GM12878 (cell line): ENCODE results near the gene PLD5. TPM values are rescaled to one million over a fixed set of nuclear protein-coding genes. Genes with fewer than 3 reads are reported as not detected.

Experiments used
- ATAC-seq: fragments of 200-7000 bp; cut with Tn5 transposase; 3 replicates; pipeline ENCODE4 v1.9.1; 2020; ENCODE audit warnings: mild to moderate bottlenecking, moderate library complexity
- BruUV-seq: library from RNA; stranded (reverse); fragments of 400-500 nt; replicated peaks from 2 replicates; lab custom pipeline; 2021; lab: Mats Ljungman, UMichigan
- CTCF ChIA-PET: fragments of 300-600 bp; sonication (Branson Sonifier 250); formaldehyde crosslinking; extraction: SDS; loops from one replicate; lab custom pipeline; 2021; ENCODE audit warnings: inconsistent platforms; lab: Yijun Ruan, JAX
- POLR2A ChIA-PET: fragments of 350-600 bp; formaldehyde crosslinking; extraction: SDS; loops from one replicate; lab custom pipeline; 2021; ENCODE audit warnings: inconsistent platforms; lab: Charles Lee
- RAD21 ChIA-PET: fragments of 300-600 bp; sonication (Branson Sonifier 250); formaldehyde crosslinking; loops from one replicate; lab custom pipeline; 2023; ENCODE audit warnings: antibody characterized with exemption; ENCODE audit not compliant: unreplicated experiment; lab: Charles Lee
- SMC1A ChIA-PET: fragments of 300-600 bp; sonication (Branson Sonifier 250); formaldehyde crosslinking; loops from one replicate; lab custom pipeline; 2023; ENCODE audit not compliant: unreplicated experiment, uncharacterized antibody; lab: Charles Lee
- DNase-seq: peaks from one replicate; pipeline ENCODE4 v3.0.0-alpha.2; 2011; ENCODE audit warnings: low read depth, low spot score
- FAIRE-seq: peaks from 3 replicates; lab custom pipeline; 2011; peaks lifted over from hg19 to GRCh38; lab: Jason Lieb, UNC
- H2AFZ ChIP-seq: 2 replicates; pipeline ENCODE4 v1.6.0; 2011; ENCODE audit warnings: low read depth, low read length, control low read depth; ENCODE audit not compliant: control insufficient read depth
- H3K27ac ChIP-seq: 2 replicates; pipeline ENCODE4 v1.5.1; 2011; ENCODE audit warnings: control low read depth; ENCODE audit not compliant: control insufficient read depth, insufficient read depth
- H3K27me3 ChIP-seq, 2 experiments: replicated peaks in 1 of 2; 2 replicates each; pipeline versions ENCODE4 v1.6.0 to v1.6.1; 2011; ENCODE audit warnings: low read length in 1 of 2; ENCODE audit not compliant: control insufficient read depth in 2 of 2, insufficient read depth in 2 of 2
- H3K36me3 ChIP-seq, 2 experiments: 2 replicates each; pipeline ENCODE4 v1.5.1; 2011; ENCODE audit warnings: low read length in 1 of 2; ENCODE audit not compliant: control insufficient read depth in 2 of 2, insufficient read depth in 2 of 2
- H3K4me1 ChIP-seq: 2 replicates; pipeline ENCODE4 v1.6.1; 2011; ENCODE audit warnings: mild to moderate bottlenecking, low read length, moderate library complexity, mixed read lengths; ENCODE audit not compliant: control insufficient read depth, insufficient read depth
- H3K4me2 ChIP-seq: 2 replicates; pipeline ENCODE4 v1.6.0; 2011; ENCODE audit warnings: control low read depth; ENCODE audit not compliant: control insufficient read depth, insufficient read depth
- H3K4me3 ChIP-seq: fragments of 200-600 bp; sonication (generic); 2 replicates; pipeline ENCODE4 v1.5.1; 2016
- H3K79me2 ChIP-seq: 2 replicates; pipeline ENCODE4 v1.6.0; 2011; ENCODE audit warnings: low read length; ENCODE audit not compliant: control insufficient read depth, insufficient read depth
- H3K9ac ChIP-seq: 2 replicates; pipeline ENCODE4 v1.8.0; 2011; ENCODE audit warnings: low read length, control low read depth, mixed read lengths; ENCODE audit not compliant: control insufficient read depth, insufficient read depth
- H3K9me3 ChIP-seq: replicated peaks from 3 replicates; pipeline ENCODE4 v1.5.1; 2011; ENCODE audit warnings: mild to moderate bottlenecking, low read length; ENCODE audit not compliant: control insufficient read depth, insufficient read depth
- H4K20me1 ChIP-seq: 2 replicates; pipeline ENCODE4 v1.6.0; 2011; ENCODE audit not compliant: control insufficient read depth, insufficient read depth
- CBFB ChIP-seq: IDR thresholded peaks from 2 replicates; pipeline ENCODE4 v1.6.1; 2016; ENCODE audit warnings: antibody characterized with exemption, low read depth
- DPF2 ChIP-seq: fragments of 450-650 bp; IDR thresholded peaks from 2 replicates; pipeline ENCODE4 v1.6.1; 2017; ENCODE audit warnings: mild to moderate bottlenecking
- FOXK2 ChIP-seq: fragments of 450-650 bp; IDR thresholded peaks from 2 replicates; pipeline ENCODE4 v1.6.1; 2017; ENCODE audit warnings: mild to moderate bottlenecking, moderate library complexity
- FOXM1 ChIP-seq: IDR thresholded peaks from 2 replicates; pipeline ENCODE4 v1.6.1; 2012; ENCODE audit warnings: low read depth, mild to moderate bottlenecking, inconsistent platforms, low read length, moderate library complexity
- GATAD2B ChIP-seq: fragments of 450-650 bp; conservative IDR thresholded peaks from 2 replicates; pipeline ENCODE4 v1.6.1; 2017; ENCODE audit warnings: low read depth, mild to moderate bottlenecking, moderate library complexity
- IRF3 ChIP-seq: fragments of 450-650 bp; IDR thresholded peaks from 2 replicates; pipeline ENCODE4 v1.6.1; 2014; ENCODE audit warnings: mild to moderate bottlenecking
- MAX ChIP-seq: IDR thresholded peaks from 2 replicates; pipeline ENCODE4 v1.6.1; 2012; ENCODE audit warnings: low read depth, low read length, improper control_type of control experiment
- MYC ChIP-seq: IDR thresholded peaks from 2 replicates; pipeline ENCODE4 v1.6.1; 2011; ENCODE audit warnings: mild to moderate bottlenecking, low read length, moderate library complexity, inconsistent platforms; ENCODE audit not compliant: insufficient read depth, insufficient replicate concordance, insufficient read length, severe bottlenecking
- PBX3 ChIP-seq: IDR thresholded peaks from 2 replicates; pipeline ENCODE4 v1.6.1; 2011; ENCODE audit warnings: mild to moderate bottlenecking, low read depth, low read length, moderate library complexity; ENCODE audit not compliant: insufficient replicate concordance
- PML ChIP-seq: IDR thresholded peaks from 2 replicates; pipeline ENCODE4 v1.6.1; 2012; ENCODE audit warnings: low read length, inconsistent platforms
- POLR2AphosphoS5 ChIP-seq: IDR thresholded peaks from 2 replicates; pipeline ENCODE4 v1.6.1; 2011; ENCODE audit warnings: mild to moderate bottlenecking, low read length, inconsistent platforms
- RBBP5 ChIP-seq: fragments of 200-600 bp; sonication (generic); conservative IDR thresholded peaks from 2 replicates; pipeline ENCODE4 v1.6.1; 2016
- RELB ChIP-seq: fragments of 450-650 bp; IDR thresholded peaks from 2 replicates; pipeline ENCODE4 v1.6.1; 2017; ENCODE audit warnings: low read depth, mild to moderate bottlenecking, moderate library complexity
- RUNX3 ChIP-seq: IDR thresholded peaks from 2 replicates; pipeline ENCODE4 v1.6.1; 2012; ENCODE audit warnings: low read length, inconsistent platforms
- SP1 ChIP-seq: IDR thresholded peaks from one replicate; pipeline ENCODE4 v1.6.1; 2011; ENCODE audit warnings: low read depth, low read length
- SREBF1 ChIP-seq: IDR thresholded peaks from 2 replicates; pipeline ENCODE4 v1.6.1; 2012; ENCODE audit warnings: mild to moderate bottlenecking, low read length
- TCF12 ChIP-seq: IDR thresholded peaks from 2 replicates; pipeline ENCODE4 v1.6.1; 2011; ENCODE audit warnings: low read depth, mild to moderate bottlenecking, low read length
- ZBED1 ChIP-seq: IDR thresholded peaks from 2 replicates; pipeline ENCODE4 v1.6.1; 2016; ENCODE audit warnings: borderline replicate concordance
- ZNF384 ChIP-seq: IDR thresholded peaks from 2 replicates; pipeline ENCODE4 v1.6.1; 2012; ENCODE audit warnings: low read depth, mild to moderate bottlenecking, low read length, improper control_type of control experiment, borderline replicate concordance
- ZNF622 ChIP-seq: fragments of 450-650 bp; IDR thresholded peaks from 2 replicates; pipeline ENCODE4 v1.6.1; 2017; ENCODE audit warnings: mild to moderate bottlenecking, inconsistent platforms
- WGBS: methylation state at CpG from one replicate; pipeline ENCODE4 v1.1.6; 2016; ENCODE audit warnings: low lambda C conversion rate; ENCODE audit not compliant: insufficient replicate concordance, insufficient coverage; ENCODE audit errors: missing lambda C conversion rate; 5-methylcytosine and 5-hydroxymethylcytosine counted together
- in situ Hi-C: fragments of 300-500 bp; cut with MboI; formaldehyde crosslinking; loops from 9 replicates; pipeline ENCODE4 v1.14.3; 2018; ENCODE audit warnings: mixed read lengths
- intact Hi-C: fragments of 100-400 bp; cut with micrococcal nuclease; formaldehyde crosslinking; loops from one replicate; pipeline ENCODE4 v1.14.2; 2022; ENCODE audit not compliant: unreplicated experiment
- polyA plus RNA-seq, 11 experiments: library from polyadenylated mRNA; depleted of rRNA in 4 of 11; unstranded in 6 of 11; stranded (reverse) in 5 of 11; fragments of >200 nt; fragmentation: Nextera tagmentation in 4 of 11; fragmentation: Illumina TruSeq in 1 of 11; extraction: Ambion mirVana in 4 of 11; extraction: Trizol in 1 of 11; gene quantifications; 1 replicate in 1 of 11; 2 replicates in 10 of 11; pipeline versions ENCODE4 v1.2.1 to v1.2.3, GENCODE V29; 2011 to 2016; ENCODE audit warnings: inconsistent platforms in 2 of 11, missing spikeins in 2 of 11, low read depth in 1 of 11
- total RNA-seq, 4 experiments: library from RNA; depleted of rRNA in 3 of 4; stranded (reverse); fragments of >200 nt in 3 of 4; fragmentation: Illumina TruSeq in 1 of 4; extraction: Trizol in 1 of 4; gene quantifications; 2 replicates each; pipeline versions ENCODE4 v1.2.1 to v1.2.3, GENCODE V29; 2013 to 2021

The PLD5 gene
- total and polyA plus RNA-seq, 10 of the 15 experiments (the other 5 are each of a cell fraction or from before 2014, with no cell fraction given): not detected

GRCh38 chr1:242225767-242226573 lies 298.5 kb downstream of the PLD5 start:
- BruUV-seq: no TSS peak
- CTCF ChIA-PET: no interaction called here
- FAIRE-seq: no peak
- no peaks in the 10 kb centered on the region for H4K20me1 ChIP-seq
- no peak overlapping the region for H3K4me3 ChIP-seq
- in situ Hi-C loops (no loop called here), intact Hi-C loops (loop anchor here (2.0 kb wide), 1 partner anchor 41 kb away; no protein-coding TSS in a partner anchor)
- WGBS: 51% methylated on average over 9 of the region's 9 CpGs
- no peaks in the 10 kb centered on the region for H3K4me1 ChIP-seq
- SMC1A ChIA-PET: interaction anchor here (1.5 kb wide), 1 partner anchor 18 kb away, joined by 3 read pairs; no protein-coding TSS in a partner anchor
- no peaks in the 10 kb centered on the region for H3K79me2 ChIP-seq
- peak overlapping the region; percentile 57; the same call in 1 of the 2 replicates for H3K27ac ChIP-seq
- ATAC-seq: peak; percentile 81
- peak; percentile 33 for DNase-seq
- H3K9me3 ChIP-seq: no peaks in the 10 kb centered on the region
- no peak overlapping the region for H3K4me2 ChIP-seq
- RAD21 ChIA-PET: no interaction called here
- peak overlapping the region; percentile 18; the same call in 1 of the 2 replicates for H2AFZ ChIP-seq
- no peak overlapping the region for H3K9ac ChIP-seq
- POLR2A ChIA-PET: no interaction called here
- H3K36me3 ChIP-seq: no peaks in the 10 kb centered on the region
- no peaks in the 10 kb centered on the region for H3K27me3 ChIP-seq
- TF ChIP-seq RELB: no peak
- TF ChIP-seq DPF2: no peak
- TF ChIP-seq ZBED1: no peak
- no peak for TF ChIP-seq CBFB
- peak; percentile 10; the same call in 1 of the 2 replicates for TF ChIP-seq FOXM1
- TF ChIP-seq MYC: no peak
- TF ChIP-seq IRF3: no peak
- no peak for TF ChIP-seq PBX3
- TF ChIP-seq RUNX3: 0 out of 2 replicates have a peak, but pooled peaks have one; percentile 19
- TF ChIP-seq RBBP5: no peak
- no peak for TF ChIP-seq ZNF384
- TF ChIP-seq POLR2AphosphoS5: no peak
- TF ChIP-seq ZNF622: no peak
- no peak for TF ChIP-seq SP1
- TF ChIP-seq MAX: no peak
- no peak for TF ChIP-seq GATAD2B
- TF ChIP-seq PML: no peak
- no peak for TF ChIP-seq TCF12
- no peak for TF ChIP-seq FOXK2
- TF ChIP-seq SREBF1: no peak
